Measurements from ENCODE around the gene APOL3.
"Not testable (repeated sequence)": the region's sequence is repeated elsewhere in the genome, so short reads cannot be mapped to it uniquely, and the experiment has no call there.

APOL3 gene

GRCh38 chr22:36193171-36193570 is 32.6 kb upstream of the APOL3 start:
- DNase-seq (ENCODE audit: low read depth): no peak

GRCh38 chr22:36192542-36192941 is 32.0 kb upstream of the APOL3 start:
- DNase-seq (ENCODE audit: low read depth): peak; percentile 30

GRCh38 chr22:36191106-36191836 is 30.7 kb upstream of the APOL3 start:
- peak; percentile 52 for DNase-seq (ENCODE audit: low read depth)

DNA sequence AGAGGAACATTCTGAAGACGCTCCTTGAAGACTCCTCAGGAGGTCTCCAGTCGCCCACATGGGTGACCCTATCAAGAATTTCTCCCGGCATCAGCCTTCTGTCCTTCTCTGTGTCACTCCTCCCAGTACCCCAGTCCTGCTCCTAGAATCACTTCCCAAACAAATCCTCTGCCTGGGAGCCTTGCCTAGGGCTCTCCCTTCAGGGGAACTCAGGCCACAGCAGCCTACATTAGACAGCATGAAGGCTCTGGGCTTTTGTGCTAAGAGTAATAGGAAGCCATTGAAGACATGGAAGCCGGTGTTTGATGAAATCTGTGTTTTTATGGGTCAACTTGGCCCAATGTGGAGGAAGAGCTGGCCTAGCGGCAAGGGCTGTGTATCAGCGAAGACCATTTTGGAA is 27.3 kb upstream of the APOL3 start:
- DNase-seq (ENCODE audit: low read depth): not testable (repeated sequence)

- DNase-seq (ENCODE audit: low read depth): no peak
Observed at GRCh38 chr22:36185828-36186624, 25.5 kb upstream of the APOL3 start.

DNA sequence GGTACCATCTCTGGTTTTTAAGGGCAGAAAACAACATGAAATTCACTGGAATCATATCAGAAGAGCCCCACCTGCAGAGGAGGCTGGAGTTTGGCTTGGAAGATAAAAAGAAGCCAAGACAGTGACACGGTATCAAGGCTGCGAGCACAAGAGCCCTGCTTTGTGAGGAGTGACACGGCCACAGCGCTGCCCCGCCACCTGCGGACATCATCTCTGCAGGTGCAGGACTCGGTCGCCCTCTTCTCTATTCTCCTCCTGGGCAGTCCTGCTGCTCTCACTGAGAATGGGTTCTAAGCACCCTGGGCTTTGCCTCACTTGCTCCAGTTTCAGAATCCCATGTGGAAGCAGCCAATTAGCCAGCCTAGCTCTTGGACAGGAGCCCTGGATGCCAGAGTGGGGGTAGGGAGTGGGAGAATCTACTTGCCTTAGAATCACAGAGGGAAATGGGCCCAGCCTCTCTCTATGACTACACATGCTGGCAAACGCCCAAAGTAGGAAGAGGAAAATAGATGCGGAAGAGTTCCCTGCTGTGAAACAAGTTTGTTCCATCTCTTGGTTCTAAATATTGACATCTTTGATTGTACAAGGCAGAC is 24.0 kb upstream of the APOL3 start:
- peak; percentile 79 for DNase-seq (ENCODE audit: low read depth)

DNA sequence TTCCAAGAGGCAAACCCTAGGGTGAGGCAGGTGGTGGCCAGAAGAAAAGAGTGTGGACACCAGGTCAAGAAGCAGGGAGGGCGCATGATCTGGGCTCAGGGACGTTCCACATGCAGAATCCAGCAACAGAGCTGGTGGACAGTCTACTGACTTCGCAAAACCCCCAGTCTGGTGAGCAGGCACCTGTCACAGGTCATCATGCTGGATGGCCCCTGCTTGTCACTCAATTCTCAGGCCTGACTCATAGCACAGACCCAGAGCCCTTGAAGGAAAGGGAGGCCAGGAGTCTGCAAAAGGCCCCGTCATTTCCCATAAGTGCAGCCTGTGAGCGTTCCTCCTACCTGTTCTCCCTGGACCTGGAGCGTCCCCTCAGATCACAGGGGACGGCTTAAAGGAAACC is 22.9 kb upstream of the APOL3 start:
- DNase-seq (ENCODE audit: low read depth): no peak

DNA sequence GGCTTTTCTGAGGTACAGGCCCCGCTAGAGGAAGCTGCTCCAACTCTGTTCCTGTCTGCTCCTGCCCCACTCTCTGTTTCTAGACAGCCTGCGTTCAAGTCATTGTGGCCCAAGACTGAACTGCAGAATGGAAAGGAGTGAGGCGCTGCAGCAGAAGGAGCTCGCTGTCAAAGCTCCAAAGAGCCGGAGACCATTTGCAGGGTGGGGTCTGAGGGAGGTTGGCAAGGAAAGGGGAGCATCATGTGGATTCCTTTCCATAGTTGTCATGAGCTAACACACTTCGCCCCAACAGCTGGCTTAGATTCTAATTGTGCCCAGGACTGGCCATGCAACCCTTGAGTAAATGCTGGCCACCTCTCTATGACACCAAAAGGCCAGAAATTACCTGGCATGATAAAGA is 22.3 kb upstream of the APOL3 start:
- DNase-seq (ENCODE audit: low read depth): no peak

DNA sequence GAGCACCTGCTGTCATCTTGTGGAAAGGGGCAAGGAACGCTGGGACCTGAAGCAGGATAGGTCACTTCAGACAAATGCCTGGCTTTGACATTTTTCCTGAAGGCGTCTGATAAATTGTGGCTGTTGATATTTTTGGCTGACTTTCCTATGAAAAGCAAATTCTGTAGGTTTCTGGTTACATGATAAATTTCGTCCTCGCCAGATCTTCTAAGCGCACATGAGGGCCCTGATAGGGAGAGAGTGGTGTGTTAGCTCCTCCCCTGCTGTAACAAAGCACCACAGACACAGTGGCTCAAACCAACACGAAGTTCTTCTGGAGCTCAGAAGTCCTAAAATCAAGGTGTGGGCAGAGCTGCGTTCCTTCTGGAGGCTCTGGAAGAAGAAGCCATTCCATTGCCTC is 21.5 kb upstream of the APOL3 start:
- no peak for DNase-seq (ENCODE audit: low read depth)

- DNase-seq (ENCODE audit: low read depth): no peak
Observed at GRCh38 chr22:36180928-36181327, 20.4 kb upstream of the APOL3 start.

- peak; percentile 78 for DNase-seq (ENCODE audit: low read depth)
Observed at GRCh38 chr22:36180038-36180880, 19.7 kb upstream of the APOL3 start.

- DNase-seq (ENCODE audit: low read depth): no peak
Observed at GRCh38 chr22:36177160-36177559, 16.6 kb upstream of the APOL3 start.

GRCh38 chr22:36175892-36176291 is 15.3 kb upstream of the APOL3 start:
- DNase-seq (ENCODE audit: low read depth): no peak

- no peak for DNase-seq (ENCODE audit: low read depth)
Observed at GRCh38 chr22:36171941-36172340, 11.4 kb upstream of the APOL3 start.

DNA sequence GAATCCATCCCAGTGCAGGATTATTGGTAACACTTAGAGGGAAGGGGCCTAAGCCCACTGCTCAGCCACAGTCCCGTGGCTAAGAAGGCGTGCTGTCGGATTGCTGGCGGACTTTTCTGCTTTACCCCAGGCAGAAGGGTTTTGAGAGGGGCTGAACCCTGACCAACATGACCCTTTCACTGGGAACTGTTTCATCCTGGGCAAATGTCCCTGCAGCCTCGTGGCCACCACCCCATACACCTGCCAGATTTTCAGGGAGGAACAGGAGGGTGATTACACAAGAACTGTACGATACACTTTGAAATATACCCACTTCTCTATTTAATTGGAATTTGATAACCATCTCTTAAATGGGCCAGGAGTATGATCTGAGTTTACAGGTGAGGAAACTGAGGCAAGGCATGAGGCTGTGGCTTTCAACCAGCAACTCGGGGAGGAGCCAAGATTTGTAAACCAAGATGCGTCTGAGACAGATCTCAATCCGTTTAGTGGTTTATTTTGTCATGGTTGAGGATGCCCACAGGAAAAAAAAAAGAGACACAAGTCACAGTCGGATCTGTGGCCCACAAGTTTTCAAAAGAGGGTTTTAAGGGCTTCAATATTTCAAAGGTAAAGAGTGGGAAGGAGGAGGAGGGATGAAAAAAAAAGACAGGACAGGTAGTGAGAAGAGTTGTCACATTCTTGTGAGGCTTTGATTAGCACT is 6.1 kb upstream of the APOL3 start:
- DNase-seq (ENCODE audit: low read depth): no peak

- DNase-seq (ENCODE audit: low read depth): no peak
Observed at GRCh38 chr22:36166086-36166485, 5.5 kb upstream of the APOL3 start.

GRCh38 chr22:36165141-36165540 is 4.6 kb upstream of the APOL3 start:
- no peak for DNase-seq (ENCODE audit: low read depth)

DNA sequence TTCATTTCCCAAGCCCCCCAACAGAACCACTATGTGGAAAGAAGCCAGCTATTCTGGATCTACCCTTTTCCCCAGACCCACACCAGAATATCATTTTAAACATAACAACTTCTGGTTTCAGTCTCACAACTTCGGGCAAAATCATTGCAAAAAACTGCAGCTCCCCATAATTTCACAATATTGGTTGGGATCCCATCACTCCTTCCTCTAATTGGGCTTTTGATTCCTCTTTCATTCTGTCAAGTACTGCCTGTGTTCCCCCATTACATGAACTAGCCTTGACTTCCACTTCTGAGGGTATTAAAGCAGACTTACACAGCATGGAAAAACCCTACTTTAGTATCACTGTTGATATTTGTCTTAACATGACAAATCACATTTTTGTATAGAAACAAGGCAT is 4.1 kb upstream of the APOL3 start:
- no peak for DNase-seq (ENCODE audit: low read depth)

GRCh38 chr22:36163497-36163896 is 2.9 kb upstream of the APOL3 start:
- no peak for DNase-seq (ENCODE audit: low read depth)

DNA sequence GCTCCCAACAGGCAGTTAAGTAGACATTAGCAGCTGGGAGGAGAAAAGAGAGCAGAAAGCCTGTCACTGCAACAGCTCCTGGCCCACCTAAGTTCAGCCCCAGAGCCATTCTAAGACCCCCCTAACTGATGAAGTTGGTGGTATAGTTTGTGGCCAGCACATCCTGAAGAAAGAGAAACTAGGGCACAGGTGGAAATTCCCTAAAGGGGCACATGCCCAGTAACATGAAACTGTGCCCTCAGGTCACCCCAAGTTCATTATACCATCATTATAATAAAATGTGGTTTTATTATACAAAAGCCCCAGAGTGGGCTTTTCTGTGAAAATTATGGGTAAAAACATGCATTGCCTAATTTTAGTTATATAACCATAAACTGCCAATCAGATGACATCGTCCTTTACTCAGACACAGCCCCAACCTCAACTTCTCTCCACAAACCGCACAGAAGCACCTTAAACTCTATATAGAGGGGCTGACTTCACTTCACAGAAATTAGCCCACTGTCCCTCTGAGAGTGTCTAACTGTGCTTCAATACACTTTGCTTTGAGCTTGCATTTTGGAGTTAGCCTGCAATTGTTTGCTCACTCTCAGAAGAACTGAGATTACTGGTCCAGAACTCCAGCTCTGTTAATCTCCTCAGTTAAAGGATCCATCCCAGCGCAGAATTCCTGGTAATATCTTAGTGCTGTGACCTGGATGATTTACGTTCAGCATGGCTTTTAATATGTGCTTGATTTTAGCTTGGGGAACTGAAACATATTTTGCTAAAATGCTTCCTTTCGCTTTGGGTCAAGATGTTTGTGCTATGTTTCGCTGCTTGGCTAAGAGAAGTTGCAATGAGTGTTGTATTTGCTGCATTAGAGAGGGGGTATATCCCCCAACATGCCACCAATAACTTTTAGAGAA is 1.8 kb upstream of the APOL3 start:
- DNase-seq (ENCODE audit: low read depth): no peak

GRCh38 chr22:36161793-36162126 is 1.2 kb upstream of the APOL3 start:
- DNase-seq (ENCODE audit: low read depth): not testable (repeated sequence)
